ENCODE results near the gene AP1M2. TPM values are rescaled to one million over a fixed set of nuclear protein-coding genes. Genes with fewer than 3 reads are reported as not detected.

AP1M2 gene
- total RNA-seq, 1 experiment from 2014 or later: 127 TPM

DNA sequence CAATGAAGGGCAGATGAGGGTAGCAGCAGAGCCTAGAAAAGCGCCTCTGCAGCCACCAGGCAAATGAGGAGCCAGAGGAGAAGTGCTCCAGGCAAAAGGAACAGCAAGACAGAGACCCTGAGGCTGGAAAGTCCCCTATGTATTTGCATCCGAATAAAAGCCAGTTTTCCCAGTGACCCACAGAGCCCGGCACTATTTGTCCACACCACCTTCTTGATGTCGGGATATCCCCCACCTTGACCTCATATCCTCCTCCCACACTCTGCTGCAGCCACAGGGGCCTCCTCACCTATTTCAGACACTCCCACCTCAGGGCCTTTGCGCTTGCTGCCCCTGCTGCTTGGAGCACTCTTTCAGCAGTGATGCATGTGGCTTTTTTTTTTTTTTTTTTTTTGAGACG lies 36.8 kb downstream of the AP1M2 start:
- H3K4me1 Mint-ChIP-seq: no peaks in the 10 kb centered on the region
- no peak for TF ChIP-seq NR3C1 (CRISPR knock-in tag; conservative IDR thresholded peaks at IDR 0.05; ENCODE audit: low read depth)
- no peak overlapping the region for H3K4me3 Mint-ChIP-seq
- no peaks in the 10 kb centered on the region for H3K9me3 Mint-ChIP-seq
- peaks cover 49% of the 10 kb centered on the region for H3K36me3 Mint-ChIP-seq
- ChIA-PET CTCF (interaction anchor here (3.7 kb wide), 1 partner anchor 43 kb away, joined by 23 read pairs; no protein-coding TSS in a partner anchor), POLR2A (no interaction called here)
- DNase-seq (ENCODE audit: low spot score) (no peak), ATAC-seq (no peak)
- no peaks in the 10 kb centered on the region for H3K27me3 Mint-ChIP-seq (ENCODE audit: low read depth)
- H3K27ac Mint-ChIP-seq: no peak overlapping the region

DNA sequence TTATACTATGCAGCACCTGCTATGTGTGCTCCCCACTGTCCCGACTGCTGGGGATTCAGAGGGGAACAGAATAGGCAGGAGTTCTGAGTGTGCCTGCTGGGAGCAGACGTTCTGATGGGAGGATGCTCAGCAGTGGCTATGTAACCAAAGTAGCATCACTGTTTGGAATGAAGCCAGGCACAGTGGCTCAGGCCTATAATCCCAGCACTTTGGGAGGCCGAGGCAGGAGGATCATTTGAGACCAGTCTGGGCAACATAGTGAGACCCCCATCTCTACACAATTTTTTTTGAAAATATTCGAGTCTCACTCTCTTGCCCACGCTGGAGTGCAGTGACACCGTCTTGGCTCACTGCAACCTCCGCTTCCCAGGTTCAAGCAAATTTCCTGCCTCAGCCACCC lies 37.4 kb downstream of the AP1M2 start:
- ChIA-PET CTCF (no interaction called here), POLR2A (no interaction called here)
- no peak for ATAC-seq
- Mint-ChIP-seq H3K27ac (no peak overlapping the region), H3K9me3 (no peaks in the 10 kb centered on the region), H3K27me3 (ENCODE audit: low read depth) (no peaks in the 10 kb centered on the region), H3K36me3 (peaks cover 52% of the 10 kb centered on the region), H3K4me1 (0 out of 2 replicates have a peak, but pooled peaks cover 2% of the 10 kb centered on the region), H3K4me3 (no peak overlapping the region)
- TF ChIP-seq GRHL2 (CRISPR knock-in tag; IDR thresholded peaks at IDR 0.05; ENCODE audit: insufficient replicate concordance, severe bottlenecking) (no peak), JUN (CRISPR knock-in tag; IDR thresholded peaks at IDR 0.05) (no peak), ATF6 (CRISPR knock-in tag; IDR thresholded peaks at IDR 0.05) (no peak), FOXP4 (CRISPR knock-in tag; IDR thresholded peaks at IDR 0.05) (no peak), IRF2 (CRISPR knock-in tag; IDR thresholded peaks at IDR 0.05; ENCODE audit: borderline replicate concordance, low read depth) (no peak), FOXP1 (CRISPR knock-in tag; IDR thresholded peaks at IDR 0.05; ENCODE audit: borderline replicate concordance) (no peak), FOXJ3 (CRISPR knock-in tag; IDR thresholded peaks at IDR 0.05; ENCODE audit: borderline replicate concordance) (no peak), ZNF532 (CRISPR knock-in tag; IDR thresholded peaks at IDR 0.05; ENCODE audit: borderline replicate concordance) (no peak), AFF4 (CRISPR knock-in tag; IDR thresholded peaks at IDR 0.05; ENCODE audit: borderline replicate concordance) (no peak), ZNF423 (CRISPR knock-in tag; IDR thresholded peaks at IDR 0.05) (no peak)
- TF ChIP-seq, protein P1, sequence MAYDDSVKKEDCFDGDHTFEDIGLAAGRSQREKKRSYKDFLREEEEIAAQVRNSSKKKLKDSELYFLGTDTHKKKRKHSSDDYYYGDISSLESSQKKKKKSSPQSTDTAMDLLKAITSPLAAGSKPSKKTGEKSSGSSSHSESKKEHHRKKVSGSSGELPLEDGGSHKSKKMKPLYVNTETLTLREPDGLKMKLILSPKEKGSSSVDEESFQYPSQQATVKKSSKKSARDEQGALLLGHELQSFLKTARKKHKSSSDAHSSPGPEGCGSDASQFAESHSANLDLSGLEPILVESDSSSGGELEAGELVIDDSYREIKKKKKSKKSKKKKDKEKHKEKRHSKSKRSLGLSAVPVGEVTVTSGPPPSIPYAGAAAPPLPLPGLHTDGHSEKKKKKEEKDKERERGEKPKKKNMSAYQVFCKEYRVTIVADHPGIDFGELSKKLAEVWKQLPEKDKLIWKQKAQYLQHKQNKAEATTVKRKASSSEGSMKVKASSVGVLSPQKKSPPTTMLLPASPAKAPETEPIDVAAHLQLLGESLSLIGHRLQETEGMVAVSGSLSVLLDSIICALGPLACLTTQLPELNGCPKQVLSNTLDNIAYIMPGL (CRISPR knock-in tag; IDR thresholded peaks at IDR 0.05): no peak
- no peak for DNase-seq (ENCODE audit: low spot score)

All from WTC11 (cell line).